GM23248 (cell line): ENCODE measurements around the gene APOA4. TPM values are rescaled to one million over a fixed set of nuclear protein-coding genes. Genes with fewer than 3 reads are reported as not detected.

Experiments
- DNase-seq: peaks from one replicate; pipeline ENCODE4 v3.0.0-alpha.2; 2015
- H2AFZ ChIP-seq: fragments of 200-600 bp; sonication (generic); 2 replicates; pipeline ENCODE4 v1.6.1; 2016; ENCODE audit warnings: antibody characterized with exemption
- H3F3A ChIP-seq: fragments of 200-600 bp; sonication (generic); 2 replicates; pipeline ENCODE4 v1.6.1; 2016; ENCODE audit warnings: mild to moderate bottlenecking, antibody characterized with exemption, mixed run types; ENCODE audit not compliant: insufficient read depth
- H3K27ac ChIP-seq: fragments of 200-600 bp; sonication (generic); 2 replicates; pipeline ENCODE4 v1.5.1; 2016; ENCODE audit warnings: mild to moderate bottlenecking
- H3K27me3 ChIP-seq: fragments of 200-600 bp; sonication (generic); replicated peaks from 2 replicates; pipeline ENCODE4 v1.6.1; 2016; ENCODE audit warnings: mild to moderate bottlenecking; ENCODE audit not compliant: insufficient read depth
- H3K36me3 ChIP-seq: fragments of 200-600 bp; sonication (generic); 2 replicates; pipeline ENCODE4 v1.6.1; 2016; ENCODE audit warnings: low read depth, mild to moderate bottlenecking
- H3K4me1 ChIP-seq: fragments of 200-600 bp; sonication (generic); 2 replicates; pipeline ENCODE4 v1.6.1; 2016; ENCODE audit warnings: mild to moderate bottlenecking; ENCODE audit not compliant: insufficient read depth
- H3K4me2 ChIP-seq: fragments of 200-600 bp; sonication (generic); one replicate; pipeline ENCODE4 v1.6.1; 2016; ENCODE audit warnings: mild to moderate bottlenecking; ENCODE audit not compliant: unreplicated experiment
- H3K4me3 ChIP-seq: fragments of 200-600 bp; sonication (generic); 2 replicates; pipeline ENCODE4 v1.5.1; 2016; ENCODE audit warnings: mild to moderate bottlenecking
- H3K79me2 ChIP-seq: fragments of 200-600 bp; sonication (generic); 2 replicates; pipeline ENCODE4 v1.6.1; 2016; ENCODE audit warnings: mild to moderate bottlenecking; ENCODE audit not compliant: insufficient read depth
- H3K9ac ChIP-seq: fragments of 200-600 bp; sonication (generic); 2 replicates; pipeline ENCODE4 v1.6.1; 2016; ENCODE audit warnings: mild to moderate bottlenecking
- H3K9me2 ChIP-seq: fragments of 200-600 bp; sonication (generic); 2 replicates; pipeline ENCODE4 v1.6.1; 2016; ENCODE audit warnings: mixed run types, mild to moderate bottlenecking, moderate library complexity; ENCODE audit not compliant: insufficient read depth
- H3K9me3 ChIP-seq: fragments of 200-600 bp; sonication (generic); one replicate; pipeline ENCODE4 v1.6.1; 2017; ENCODE audit warnings: low read depth
- H4K20me1 ChIP-seq: fragments of 200-600 bp; sonication (generic); 2 replicates; pipeline ENCODE4 v1.6.0; 2016; ENCODE audit not compliant: insufficient read depth
- EZH2 ChIP-seq: fragments of 200-600 bp; sonication (generic); IDR thresholded peaks from 2 replicates; pipeline ENCODE4 v1.6.1; 2018; ENCODE audit warnings: antibody characterized with exemption, mild to moderate bottlenecking; ENCODE audit not compliant: insufficient read depth, poor library complexity, severe bottlenecking
- EZH2phosphoT487 ChIP-seq: fragments of 200-600 bp; sonication (generic); IDR thresholded peaks from 2 replicates; pipeline ENCODE4 v1.6.1; 2018; ENCODE audit warnings: antibody characterized with exemption, moderate library complexity, mild to moderate bottlenecking, low read depth; ENCODE audit not compliant: insufficient read depth
- WGBS, 2 experiments: methylation state at CpG; one replicate each; pipeline ENCODE4 v1.1.6; 2015 to 2017; ENCODE audit warnings: low lambda C conversion rate in 2 of 2, low coverage in 1 of 2; ENCODE audit errors: missing lambda C conversion rate in 2 of 2; 5-methylcytosine and 5-hydroxymethylcytosine counted together
- in situ Hi-C: fragments of 300-500 bp; cut with MboI; formaldehyde crosslinking; loops from 2 replicates; pipeline ENCODE4 v1.15.0; 2020
- polyA plus RNA-seq: library from polyadenylated mRNA; unstranded; fragments of >200 nt; fragmentation: Nextera tagmentation; extraction: Ambion mirVana; gene quantifications from 2 replicates; pipeline ENCODE4 v1.2.1, GENCODE V29; 2016
- total RNA-seq: library from RNA; depleted of rRNA; stranded (reverse); fragments of >200 nt; shearing (Covaris generic); gene quantifications from 2 replicates; pipeline ENCODE4 v1.2.3, GENCODE V29; 2014; rRNA removed

Gene APOA4
- total and polyA plus RNA-seq, 2 experiments from 2014 or later = not detected

- Histone ChIP-seq H3K9me2 (no peaks in the 10 kb centered on the region), H3K27ac (peak overlapping the region; percentile 32), H3K4me2 (peak overlapping the region; percentile 75), H2AFZ (peak overlapping the region; percentile 78), H3K27me3 (no peaks in the 10 kb centered on the region), H3F3A (peaks cover 23% of the 10 kb centered on the region), H4K20me1 (no peaks in the 10 kb centered on the region), H3K4me1 (peaks cover 18% of the 10 kb centered on the region), H3K4me3 (peak overlapping the region; percentile 89), H3K36me3 (0 out of 2 replicates have a peak, but pooled peaks cover 6% of the 10 kb centered on the region), H3K79me2 (peaks cover 37% of the 10 kb centered on the region), H3K9me3 (no peaks in the 10 kb centered on the region), H3K9ac (peak overlapping the region; percentile 47)
- 12 to 15% methylated on average over 20 to 25 of the region's 25 CpGs for WGBS, 2 experiments
- DNase-seq = peak; percentile 64
- TF ChIP-seq EZH2 (no peak), EZH2phosphoT487 (no peak)
- in situ Hi-C loops = no loop called here
Observed at GRCh38 chr11:116773203-116774097, 49.7 kb downstream of the APOA4 start.

DNA sequence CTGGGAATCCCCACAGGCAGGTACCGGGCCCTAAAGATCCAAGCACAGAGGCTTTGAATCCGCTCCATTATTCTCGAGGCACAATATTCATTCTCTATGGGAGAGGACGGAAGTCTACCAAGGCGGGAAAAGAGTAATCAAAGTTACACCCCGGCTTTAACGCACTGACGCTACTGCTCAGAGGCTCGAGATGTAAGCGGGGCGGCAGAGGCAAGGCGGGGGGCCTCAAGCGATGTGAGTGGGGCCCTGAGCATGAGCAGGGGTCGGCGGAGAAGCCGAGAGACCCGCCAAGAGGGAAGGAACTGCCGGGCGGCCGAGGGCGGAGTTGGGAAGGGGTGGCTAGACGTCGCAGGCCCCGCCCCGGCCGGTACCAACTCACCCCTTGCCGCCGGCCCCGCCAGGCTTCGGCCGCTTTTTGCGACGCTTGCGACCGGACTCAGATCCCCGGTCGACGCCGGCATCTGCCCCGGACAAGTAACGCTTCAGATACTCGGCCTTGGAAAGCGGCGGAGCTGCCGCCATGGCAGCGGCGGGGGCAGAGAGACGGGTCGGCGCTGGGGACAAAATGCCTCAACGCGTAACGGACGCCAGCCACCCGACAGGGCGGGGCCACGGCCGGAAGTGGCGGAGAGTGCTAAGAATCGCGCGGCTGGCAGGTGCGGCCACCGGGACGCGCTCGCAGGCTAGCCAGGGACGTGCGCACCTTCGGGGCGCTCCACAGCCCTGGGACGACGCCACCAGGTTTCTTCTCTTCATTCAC lies 50.5 kb downstream of the APOA4 start, which contains the start of gene BUD13:
TSS of gene BUD13 (minus strand) at position 545 of the 760 bp plus-strand sequence. CDS start at position 522, 23 bp downstream.
- Histone ChIP-seq H3K36me3 (peaks cover 4% of the 10 kb centered on the region; the same call in 1 of the 2 replicates), H3K4me2 (peak within 1 kb of the TSS; percentile 92), H3K27ac (peak within 1 kb of the TSS; percentile 75), H4K20me1 (no peaks in the 10 kb centered on the region), H3K9me3 (no peaks in the 10 kb centered on the region), H2AFZ (peak within 1 kb of the TSS; percentile 83), H3K27me3 (no peaks in the 10 kb centered on the region), H3F3A (peaks cover 23% of the 10 kb centered on the region), H3K9me2 (no peaks in the 10 kb centered on the region), H3K79me2 (peaks cover 42% of the 10 kb centered on the region), H3K9ac (peak within 1 kb of the TSS; percentile 85), H3K4me3 (peak within 1 kb of the TSS; percentile 89), H3K4me1 (peaks cover 18% of the 10 kb centered on the region)
- no peak for TF ChIP-seq EZH2
- TF ChIP-seq EZH2phosphoT487 = no peak
- DNase-seq = peak; percentile 91
- 0 to 2% methylated on average over 58 to 71 of the region's 73 CpGs for WGBS, 2 experiments
- in situ Hi-C loops = no loop called here

- WGBS, 2 experiments = 27 to 30% methylated on average over 2 of the region's 2 CpGs
- peak overlapping the region; percentile 75 for H3K27ac ChIP-seq
Observed at GRCh38 chr11:116771935-116772334, 51.2 kb downstream of the APOA4 start.

More at GRCh38 chr11:116771935-116772334, 51.2 kb downstream of the APOA4 start:
- no peak for DNase-seq
- H2AFZ ChIP-seq = peak overlapping the region; percentile 83
- peaks cover 23% of the 10 kb centered on the region for H3F3A ChIP-seq
- TF ChIP-seq EZH2 (no peak), EZH2phosphoT487 (no peak)
- peak overlapping the region; percentile 92 for H3K4me2 ChIP-seq
- in situ Hi-C loops = no loop called here
- peak overlapping the region; percentile 85 for H3K9ac ChIP-seq
- H3K4me1 ChIP-seq = peaks cover 18% of the 10 kb centered on the region
- no peaks in the 10 kb centered on the region for H3K27me3 ChIP-seq
- peaks cover 4% of the 10 kb centered on the region; the same call in 1 of the 2 replicates for H3K36me3 ChIP-seq
- H3K9me3 ChIP-seq = no peaks in the 10 kb centered on the region
- H3K79me2 ChIP-seq = peaks cover 42% of the 10 kb centered on the region
- H4K20me1 ChIP-seq = no peaks in the 10 kb centered on the region
- peak overlapping the region; percentile 89 for H3K4me3 ChIP-seq
- H3K9me2 ChIP-seq = no peaks in the 10 kb centered on the region

Other genes with a start within 250 kb of the APOA4 start
- 8.2 and 12.3 TPM in 2 replicates for gene BUD13, start 50.3 kb downstream of the APOA4 start, total RNA-seq
- gene BUD13, start 50.3 kb downstream of the APOA4 start, polyA plus RNA-seq = 6.3 and 7.7 TPM in 2 replicates
- gene ZPR1, start 35.3 kb downstream of the APOA4 start, total RNA-seq = 30.8 and 34.9 TPM in 2 replicates
- 71.3 and 76.8 TPM in 2 replicates for gene ZPR1, start 35.3 kb downstream of the APOA4 start, polyA plus RNA-seq
- gene APOA5, start 31.4 kb downstream of the APOA4 start, total RNA-seq = not detected in 2 replicates
- not detected in 2 replicates for gene APOA5, start 31.4 kb downstream of the APOA4 start, polyA plus RNA-seq
- gene APOC3, start 6.6 kb upstream of the APOA4 start, total RNA-seq = not detected in 2 replicates
- gene APOC3, start 6.6 kb upstream of the APOA4 start, polyA plus RNA-seq = not detected in 2 replicates
- not detected in 2 replicates for gene APOA1, start 14.3 kb upstream of the APOA4 start, total RNA-seq
- 0.23 TPM in 1 of 2 replicates, not detected in the other for gene APOA1, start 14.3 kb upstream of the APOA4 start, polyA plus RNA-seq